Spleen (tissue), 11 donors: ENCODE measurements around the gene CRKL. TPM values are rescaled to one million over a fixed set of nuclear protein-coding genes. Genes with fewer than 3 reads are reported as not detected.
A peak's percentile ranks its signal among the peaks of the same experiment; 100 is the strongest.

ENCODE experiments used
- DNase-seq: peaks from one replicate; pipeline ENCODE4 v3.0.0-alpha.2; 2020
- H3K27ac ChIP-seq, 8 donors: fragments of 200-600 bp; sonication (generic) in 7 of 8; 1 replicate in 4 of 8; 2 replicates in 4 of 8; pipeline versions ENCODE4 v1.5.0 to v1.8.0; 2016 to 2021; ENCODE audit warnings: inconsistent platforms in 4 of 8, mild to moderate bottlenecking in 4 of 8, moderate library complexity in 1 of 8
- H3K27me3 ChIP-seq, 7 donors: fragments of 200-600 bp; sonication (generic) in 6 of 7; replicated peaks in 1 of 7; 1 replicate in 4 of 7; 2 replicates in 3 of 7; pipeline versions ENCODE4 v1.5.0 to v1.8.0; 2016 to 2021; ENCODE audit warnings: inconsistent platforms in 3 of 7, mild to moderate bottlenecking in 1 of 7
- H3K36me3 ChIP-seq, 6 donors: fragments of 200-600 bp; sonication (generic) in 5 of 6; 1 replicate in 4 of 6; 2 replicates in 2 of 6; pipeline versions ENCODE4 v1.5.0 to v1.8.0; 2016 to 2021; ENCODE audit warnings: inconsistent platforms in 2 of 6
- H3K4me1 ChIP-seq, 6 donors: fragments of 200-600 bp; sonication (generic) in 5 of 6; 1 replicate in 3 of 6; 2 replicates in 3 of 6; pipeline versions ENCODE4 v1.5.0 to v1.8.0; 2016 to 2021; ENCODE audit warnings: inconsistent platforms in 3 of 6
- H3K4me3 ChIP-seq, 8 donors: fragments of 200-600 bp; sonication (generic) in 7 of 8; 1 replicate in 4 of 8; 2 replicates in 4 of 8; pipeline versions ENCODE4 v1.5.0 to v1.8.0; 2016 to 2021; ENCODE audit warnings: inconsistent platforms in 4 of 8, mild to moderate bottlenecking in 4 of 8, moderate library complexity in 2 of 8
- H3K9me3 ChIP-seq, 8 donors: fragments of 200-600 bp; sonication (generic) in 7 of 8; 1 replicate in 4 of 8; 2 replicates in 4 of 8; pipeline versions ENCODE4 v1.5.0 to v1.8.0; 2016 to 2021; ENCODE audit warnings: inconsistent platforms in 4 of 8
- CTCF ChIP-seq, 11 experiments: fragments of 200-600 bp in 7 of 11; fragments of 450-650 bp in 4 of 11; sonication (generic) in 4 of 11; IDR thresholded peaks in 8 of 11; conservative IDR thresholded peaks in 3 of 11; 1 replicate in 7 of 11; 2 replicates in 4 of 11; pipeline versions ENCODE4 v1.4.0 to v1.8.0; 2016 to 2021; ENCODE audit warnings: antibody characterized with exemption in 11 of 11, inconsistent platforms in 4 of 11, mild to moderate bottlenecking in 1 of 11
- POLR2A ChIP-seq, 3 donors: fragments of 450-650 bp; IDR thresholded peaks; one replicate each; pipeline ENCODE4 v1.5.1; 2017; ENCODE audit warnings: antibody characterized with exemption in 3 of 3, mild to moderate bottlenecking in 1 of 3
- POLR2AphosphoS5 ChIP-seq, 3 donors: sonication (generic); formaldehyde crosslinking; IDR thresholded peaks; one replicate each; pipeline ENCODE4 v1.5.1; 2017; ENCODE audit warnings: antibody characterized with exemption in 3 of 3
- whole genome bisulfite sequencing, 5 donors: extraction: QIAGEN DNeasy Blood & Tissue Kit in 3 of 5; methylation state at CpG; one replicate each; pipeline versions ENCODE4 v1.1.5 to v1.1.7; 2013 to 2018; 5-methylcytosine and 5-hydroxymethylcytosine counted together
- intact Hi-C: fragments of 100-400 bp; cut with DNase I; formaldehyde crosslinking; loops from one replicate; pipeline ENCODE4 v1.15.0; 2023; ENCODE audit warnings: low total_unique reads
- polyA plus RNA-seq, 3 donors: library from polyadenylated mRNA; stranded (reverse); fragments of 200-250 nt; gene quantifications; one replicate each; pipeline ENCODE4 v1.2.1, GENCODE V29; 2013
- total RNA-seq, 7 donors: library from RNA; depleted of rRNA in 3 of 7; stranded (reverse); fragments of >200 nt in 3 of 7; fragmentation: NEBNext Ultra II Directional in 4 of 7; extraction: Animal tissue kit (Norgen Biotek cat#: 25700) in 4 of 7; gene quantifications; one replicate each; pipeline versions ENCODE4 v1.1.0 to v1.2.1, GENCODE V29; 2016 to 2021
- donor health status: healthy with polysubstance abuse.
- donor health status: DM: no; HTN: no; CAD: no; lungs with moderate emphysema.
- donor health status: DM: no; HTN: no; CAD: no.
- donor health status: Bipolar disorder and iron deficiency.
- donor health status: healthy.
- donor health status: DM: no; HTN: no; CAD: no.
- donor health status: DM: yes; HTN: yes; CAD: no.

CRKL gene
- total and polyA plus RNA-seq, 10 donors: 11.5 to 65.3 (median 57.4) TPM

DNA sequence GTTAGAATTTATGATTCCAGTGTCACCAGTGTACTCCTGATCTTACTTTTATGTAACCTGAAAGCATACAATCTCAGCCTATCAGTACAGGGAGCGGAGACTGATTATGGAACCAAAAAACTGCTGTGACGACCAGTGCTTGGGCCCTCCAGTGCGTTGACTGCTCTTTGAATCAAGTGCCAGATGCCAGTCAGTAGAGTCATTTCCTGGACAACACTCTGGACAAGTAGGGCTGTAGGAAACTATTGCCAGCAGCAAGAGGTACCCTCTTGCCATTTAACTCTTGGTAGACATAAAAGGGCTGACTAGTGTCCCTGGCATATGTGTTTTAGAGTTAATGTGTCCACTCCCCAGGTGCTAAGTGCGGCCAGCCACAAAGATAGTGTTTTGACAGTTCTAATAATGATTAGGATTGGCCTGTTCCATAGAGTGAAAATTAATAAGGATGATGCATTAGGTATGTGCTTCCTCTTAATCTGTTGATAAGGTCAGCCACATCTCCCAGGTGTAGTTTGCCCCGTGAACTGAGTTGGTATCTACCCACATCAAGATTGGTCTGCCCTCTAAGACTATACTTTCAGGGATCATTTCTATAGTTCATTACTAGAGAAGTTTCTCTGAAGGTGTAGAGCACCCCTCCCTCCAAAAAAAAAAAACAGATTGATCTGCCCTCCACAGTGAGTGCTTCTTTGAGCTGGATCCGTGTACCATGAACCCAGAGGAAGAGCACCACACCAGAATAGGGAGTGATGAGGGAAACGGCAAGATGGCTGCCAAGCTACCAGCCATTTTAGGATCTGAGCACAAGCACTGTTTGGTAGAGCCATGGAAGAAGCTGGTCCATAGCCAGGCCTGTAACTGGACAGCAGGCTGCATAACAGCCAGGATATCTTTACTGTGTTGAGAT is 29.1 kb downstream of the CRKL start:
- intact Hi-C loops: no loop called here
- Histone ChIP-seq H3K4me3 (no peak overlapping the region), H3K4me1 (peaks cover 4 to 80% (median 39%) of the 10 kb centered on the region in 6 donors), H3K36me3 (peaks cover 0 to 61% (median 22%) of the 10 kb centered on the region in 6 donors), H3K27me3 (no peaks in the 10 kb centered on the region), H3K27ac (no peak overlapping the region), H3K9me3 (no peaks in the 10 kb centered on the region)
- 76 to 84% (median 84%) methylated on average over 7 of the region's 7 CpGs for WGBS, 5 donors
- TF ChIP-seq POLR2AphosphoS5 (IDR thresholded peaks at IDR 0.05) (no peak), POLR2A (IDR thresholded peaks at IDR 0.05) (no peak), CTCF (IDR thresholded peaks at IDR 0.05 in 8 of 11, conservative IDR thresholded peaks at IDR 0.05 in 3 of 11) (no peak)
- no peak for DNase-seq

DNA sequence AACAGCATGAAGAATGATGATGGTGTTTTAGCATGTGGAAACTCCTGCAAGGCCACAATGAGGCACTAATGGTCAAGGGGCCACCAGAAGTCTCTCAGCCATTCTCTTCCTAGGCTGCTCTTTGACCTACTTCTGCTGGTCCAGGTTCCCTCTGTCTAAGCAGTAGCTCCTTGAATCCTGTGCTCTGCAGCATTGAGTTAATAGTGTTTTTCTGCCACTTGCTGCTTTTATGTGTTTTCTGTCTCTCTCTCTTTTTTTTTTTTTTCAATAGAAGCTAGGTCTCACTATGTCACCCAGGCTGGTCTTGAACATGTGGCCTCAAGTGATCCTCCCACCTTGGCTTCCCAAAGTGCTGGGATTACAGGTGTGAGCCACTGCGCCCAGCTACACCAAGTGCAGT is 29.8 kb downstream of the CRKL start:
- Histone ChIP-seq H3K9me3 (no peaks in the 10 kb centered on the region), H3K36me3 (peaks cover 0 to 68% (median 28%) of the 10 kb centered on the region in 6 donors), H3K27ac (no peak overlapping the region), H3K4me3 (no peak overlapping the region), H3K27me3 (no peaks in the 10 kb centered on the region), H3K4me1 (peaks cover 0 to 75% (median 35%) of the 10 kb centered on the region in 6 donors)
- TF ChIP-seq POLR2AphosphoS5 (IDR thresholded peaks at IDR 0.05): no peak
- TF ChIP-seq POLR2A (IDR thresholded peaks at IDR 0.05): no peak
- no peak for TF ChIP-seq CTCF (IDR thresholded peaks at IDR 0.05 in 8 of 11, conservative IDR thresholded peaks at IDR 0.05 in 3 of 11)
- 96 to 100% (median 100%) methylated on average over 1 of the region's 1 CpG for WGBS, 5 donors
- peak; percentile 9 for DNase-seq
- intact Hi-C loops: no loop called here

- peaks cover 0 to 78% (median 39%) of the 10 kb centered on the region in 6 donors for H3K36me3 ChIP-seq
- H3K27me3 ChIP-seq: no peaks in the 10 kb centered on the region
- H3K9me3 ChIP-seq: no peaks in the 10 kb centered on the region
- peaks cover 0 to 60% (median 21%) of the 10 kb centered on the region in 6 donors for H3K4me1 ChIP-seq
- H3K4me3 ChIP-seq: no peak overlapping the region
- no peak overlapping the region for H3K27ac ChIP-seq
- DNase-seq: no peak
- TF ChIP-seq POLR2A (IDR thresholded peaks at IDR 0.05) (no peak), CTCF (IDR thresholded peaks at IDR 0.05 in 8 of 11, conservative IDR thresholded peaks at IDR 0.05 in 3 of 11) (no peak), POLR2AphosphoS5 (IDR thresholded peaks at IDR 0.05) (no peak)
- intact Hi-C loops: no loop called here
- 80 to 96% (median 90%) methylated on average over 5 of the region's 5 CpGs for WGBS, 5 donors
Measured at GRCh38 chr22:20948450-20948849, 31.2 kb downstream of the CRKL start.

DNA sequence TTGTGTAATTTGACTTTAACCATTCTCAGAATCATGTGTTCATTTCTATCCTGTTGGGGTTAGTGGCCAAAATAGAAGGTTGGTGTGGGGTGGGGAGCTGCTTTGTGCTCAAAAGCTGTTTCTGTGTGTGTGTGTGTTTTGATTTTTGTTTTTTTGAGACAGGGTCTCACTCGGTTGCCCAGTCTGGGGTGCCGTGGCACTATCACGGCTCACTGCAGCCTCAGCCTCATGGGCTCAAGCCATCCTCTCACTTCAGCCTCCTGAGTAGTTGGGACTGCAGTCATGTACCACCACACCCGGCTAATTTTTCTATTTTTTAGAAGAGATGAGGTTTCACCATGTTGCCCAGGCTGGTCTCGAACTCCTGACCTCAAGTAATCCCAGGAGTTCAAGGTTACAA is 31.8 kb downstream of the CRKL start:
- TF ChIP-seq POLR2AphosphoS5 (IDR thresholded peaks at IDR 0.05) (no peak), POLR2A (IDR thresholded peaks at IDR 0.05) (no peak), CTCF (IDR thresholded peaks at IDR 0.05 in 8 of 11, conservative IDR thresholded peaks at IDR 0.05 in 3 of 11) (no peak)
- no peak overlapping the region for H3K4me3 ChIP-seq
- H3K27ac ChIP-seq: no peak overlapping the region
- no peaks in the 10 kb centered on the region for H3K9me3 ChIP-seq
- 84 to 95% (median 91%) methylated on average over 5 of the region's 5 CpGs for WGBS, 5 donors
- intact Hi-C loops: no loop called here
- peaks cover 0 to 55% (median 18%) of the 10 kb centered on the region in 6 donors for H3K4me1 ChIP-seq
- no peak for DNase-seq
- H3K27me3 ChIP-seq: no peaks in the 10 kb centered on the region
- H3K36me3 ChIP-seq: peaks cover 0 to 84% (median 41%) of the 10 kb centered on the region in 6 donors
